GM19467 (cell line): ENCODE measurements around the gene AMBRA1.
"Not testable (repeated sequence)": the region's sequence is repeated elsewhere in the genome, so short reads cannot be mapped to it uniquely, and the experiment has no call there.

Source experiments
- ATAC-seq: cut with Tn5 transposase; IDR thresholded peaks from one replicate; pipeline ENCODE4 v1.9.1; 2021; ENCODE audit warnings: mild to moderate bottlenecking, moderate library complexity; ENCODE audit not compliant: unreplicated experiment

AMBRA1 gene

GRCh38 chr11:46534711-46535110, 59.1 kb downstream of the AMBRA1 start:
- ATAC-seq: no peak

- ATAC-seq: no peak
These were observed 60.3 kb downstream of the AMBRA1 start for GRCh38 chr11:46533396-46534100.

GRCh38 chr11:46529928-46530574, 63.8 kb downstream of the AMBRA1 start:
- ATAC-seq: no peak

GRCh38 chr11:46529095-46529905, 64.5 kb downstream of the AMBRA1 start:
- peak; percentile 69 for ATAC-seq

- no peak for ATAC-seq
These were observed 65.3 kb downstream of the AMBRA1 start for GRCh38 chr11:46528445-46529094.

- no peak for ATAC-seq
These were observed 66.2 kb downstream of the AMBRA1 start for GRCh38 chr11:46527591-46528130.

- ATAC-seq: no peak
These were observed 67.3 kb downstream of the AMBRA1 start for GRCh38 chr11:46526216-46527215.

GRCh38 chr11:46524201-46524770, 69.5 kb downstream of the AMBRA1 start:
- ATAC-seq: no peak

GRCh38 chr11:46523290-46523689, 70.5 kb downstream of the AMBRA1 start:
- no peak for ATAC-seq

GRCh38 chr11:46522682-46523281, 71.0 kb downstream of the AMBRA1 start:
- ATAC-seq: no peak

- no peak for ATAC-seq
These were observed 71.7 kb downstream of the AMBRA1 start for GRCh38 chr11:46521961-46522681.

GRCh38 chr11:46520971-46521745, 72.7 kb downstream of the AMBRA1 start:
- ATAC-seq: no peak

- no peak for ATAC-seq
These were observed 74.5 kb downstream of the AMBRA1 start for GRCh38 chr11:46519351-46519750.

- not testable (repeated sequence) for ATAC-seq
These were observed 74.9 kb downstream of the AMBRA1 start for GRCh38 chr11:46518928-46519327.

GRCh38 chr11:46514370-46514769, 79.5 kb downstream of the AMBRA1 start:
- no peak for ATAC-seq

GRCh38 chr11:46513934-46514342, 79.9 kb downstream of the AMBRA1 start:
- ATAC-seq: no peak

GRCh38 chr11:46512261-46512881, 81.5 kb downstream of the AMBRA1 start:
- ATAC-seq: no peak
